Measurements from ENCODE around the gene DAPK1. TPM values are rescaled to one million over a fixed set of nuclear protein-coding genes. Genes with fewer than 3 reads are reported as not detected.
"Not testable (repeated sequence)": the region's sequence is repeated elsewhere in the genome, so short reads cannot be mapped to it uniquely, and the experiment has no call there.

DAPK1 gene
- total RNA-seq, 1 experiment from 2014 or later = not detected

DNA sequence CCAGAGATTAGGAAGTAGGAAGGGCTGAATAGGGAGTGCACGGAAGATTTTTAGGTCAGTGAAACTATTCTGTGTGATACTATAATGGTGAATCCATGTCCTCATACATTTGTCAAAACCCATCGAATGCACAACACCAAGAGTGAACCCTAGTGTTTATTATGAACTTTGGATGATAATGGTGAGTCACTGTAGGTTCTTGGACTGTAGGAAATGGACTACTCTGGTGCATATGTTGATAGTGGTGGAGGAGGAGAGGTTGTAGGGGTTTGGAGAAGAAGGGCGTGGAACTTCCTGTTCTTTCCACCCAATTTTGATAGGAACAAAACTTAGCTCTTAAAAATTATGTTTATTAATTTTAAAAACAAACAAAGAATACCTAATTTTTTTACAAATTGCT lies 242.5 kb downstream of the DAPK1 start:
- in situ Hi-C loops (cut with HindIII; ENCODE audit: low sequenced_read_pairs) = no loop called here

DNA sequence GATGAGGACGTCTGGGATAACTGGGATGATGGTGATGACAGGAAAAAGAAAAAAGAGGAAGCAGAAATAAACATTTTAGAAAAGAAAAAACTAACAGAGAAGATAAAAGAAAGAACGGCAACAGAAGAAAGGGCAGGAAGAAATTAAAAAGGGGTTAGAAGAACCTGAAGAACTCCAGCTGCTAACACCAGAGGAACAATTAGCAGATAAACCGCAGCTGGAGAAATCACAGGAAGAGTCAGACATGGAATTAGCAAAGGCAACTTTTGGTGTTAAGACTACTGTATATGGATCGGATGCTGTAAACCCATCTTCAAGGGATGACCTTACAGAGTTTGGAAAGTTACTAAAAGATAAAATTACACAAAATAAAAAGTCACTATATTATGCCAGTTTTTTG lies 243.7 kb downstream of the DAPK1 start:
- in situ Hi-C loops (cut with HindIII; ENCODE audit: low sequenced_read_pairs) = no loop called here
- DNase-seq (ENCODE audit: low spot score) = no peak

More for the DNA sequence above, 242.5 kb downstream of the DAPK1 start:
- DNase-seq (ENCODE audit: low spot score) = no peak

- in situ Hi-C loops (cut with HindIII; ENCODE audit: low sequenced_read_pairs) = no loop called here
- no peak for DNase-seq (ENCODE audit: low spot score)
Measured at GRCh38 chr9:87741891-87742290, 244.2 kb downstream of the DAPK1 start.

- in situ Hi-C loops (cut with HindIII; ENCODE audit: low sequenced_read_pairs) = no loop called here
- DNase-seq (ENCODE audit: low spot score) = no peak
Measured at GRCh38 chr9:87742813-87743428, 245.3 kb downstream of the DAPK1 start.

GRCh38 chr9:87744247-87744646 lies 246.6 kb downstream of the DAPK1 start:
- DNase-seq (ENCODE audit: low spot score); in situ Hi-C loops (cut with HindIII; ENCODE audit: low sequenced_read_pairs): not testable (repeated sequence)

GRCh38 chr9:87746186-87746585 lies 248.5 kb downstream of the DAPK1 start:
- DNase-seq (ENCODE audit: low spot score) = no peak
- in situ Hi-C loops (cut with HindIII; ENCODE audit: low sequenced_read_pairs) = no loop called here

DNA sequence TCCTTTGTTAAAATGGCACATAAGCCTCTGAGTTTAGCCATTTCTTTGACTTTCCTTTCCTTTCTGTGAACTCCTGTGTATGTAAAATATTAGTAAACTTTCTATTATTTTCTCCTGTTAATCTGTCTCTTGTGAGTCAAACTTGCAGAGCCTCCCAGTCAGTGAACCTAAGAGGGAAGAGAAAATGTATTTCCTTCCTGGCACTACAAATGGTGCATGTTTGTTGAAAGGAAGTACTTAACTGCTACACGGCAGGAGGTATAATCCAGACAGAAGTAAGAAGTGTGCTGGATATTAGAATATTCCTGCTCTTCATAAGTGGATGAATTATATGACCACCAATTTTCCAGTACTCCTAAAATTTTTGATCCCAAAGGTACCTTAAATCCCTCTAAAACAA lies 251.2 kb downstream of the DAPK1 start:
- in situ Hi-C loops (cut with HindIII; ENCODE audit: low sequenced_read_pairs) = no loop called here

GRCh38 chr9:87749335-87750035 lies 251.8 kb downstream of the DAPK1 start:
- no peak for DNase-seq (ENCODE audit: low spot score)
- in situ Hi-C loops (cut with HindIII; ENCODE audit: low sequenced_read_pairs) = no loop called here

More for the DNA sequence above, 251.2 kb downstream of the DAPK1 start:
- no peak for DNase-seq (ENCODE audit: low spot score)

DNA sequence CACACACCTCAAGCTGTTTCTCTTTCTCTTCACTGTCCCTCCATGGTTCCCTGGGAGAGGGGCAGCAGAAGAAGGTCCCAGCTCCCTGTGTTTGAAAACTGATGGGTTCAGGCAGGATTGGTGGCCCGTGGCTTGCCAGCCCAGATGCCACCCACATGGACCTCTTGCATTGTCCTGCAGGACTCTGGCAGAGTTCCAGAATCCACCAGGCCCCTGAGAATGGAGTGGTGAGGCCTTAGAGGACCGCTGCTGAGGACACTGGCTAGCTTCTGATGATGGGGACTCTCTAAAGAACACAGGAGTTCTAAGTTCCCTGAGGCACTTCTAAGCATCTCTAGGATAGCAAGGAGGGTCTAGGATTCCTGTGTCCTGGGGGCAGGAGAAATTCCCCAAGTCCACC lies 253.1 kb downstream of the DAPK1 start:
- in situ Hi-C loops (cut with HindIII; ENCODE audit: low sequenced_read_pairs) = no loop called here
- DNase-seq (ENCODE audit: low spot score) = no peak

- DNase-seq (ENCODE audit: low spot score) = no peak
- in situ Hi-C loops (cut with HindIII; ENCODE audit: low sequenced_read_pairs) = no loop called here
Measured at GRCh38 chr9:87751423-87751822, 253.8 kb downstream of the DAPK1 start.

DNA sequence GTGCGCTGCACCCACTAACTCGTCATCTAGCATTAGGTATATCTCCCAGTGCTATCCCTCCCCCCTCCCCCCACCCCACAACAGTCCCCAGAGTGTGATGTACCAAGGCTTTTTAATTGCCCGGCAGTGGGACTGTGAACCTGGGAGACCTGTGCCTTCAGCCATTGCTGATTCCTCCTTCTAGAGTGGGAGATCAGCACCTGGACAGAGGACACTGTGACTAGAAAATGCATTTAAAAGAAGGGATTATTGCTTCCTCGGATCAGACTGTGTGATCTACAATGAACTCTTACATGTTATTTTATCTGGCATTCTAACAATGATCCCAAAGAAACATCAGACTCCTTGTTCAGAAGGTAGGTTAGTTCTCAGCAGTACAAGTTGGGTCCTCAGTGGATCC lies 254.2 kb downstream of the DAPK1 start:
- in situ Hi-C loops (cut with HindIII; ENCODE audit: low sequenced_read_pairs) = no loop called here
- DNase-seq (ENCODE audit: low spot score) = no peak

GRCh38 chr9:87753313-87753712 lies 255.6 kb downstream of the DAPK1 start:
- DNase-seq (ENCODE audit: low spot score) = no peak
- in situ Hi-C loops (cut with HindIII; ENCODE audit: low sequenced_read_pairs) = no loop called here

Other genes with a start within 250 kb of the DAPK1 start
- gene CTSL, start 228.3 kb downstream of the DAPK1 start, total RNA-seq (2014; rRNA removed; shearing (Covaris generic)) = 38.6 and 52.7 TPM in 2 replicates

Measured in G401 (cell line).